Measurements from ENCODE around the gene RTP3. TPM values are rescaled to one million over a fixed set of nuclear protein-coding genes. Genes with fewer than 3 reads are reported as not detected.

The RTP3 gene
- total and polyA plus RNA-seq, 2 of the 4 experiments (the other 2 are of a cell fraction) = 0.18 to 0.26 TPM

- TF ChIP-seq CTCF (conservative IDR thresholded peaks at IDR 0.05; ENCODE audit: low read depth, low read length) (no peak), FOS (IDR thresholded peaks at IDR 0.05; ENCODE audit: low read depth, low read length) (no peak), BHLHE40 (IDR thresholded peaks at IDR 0.05; ENCODE audit: low read depth, low read length) (no peak), CHD1 (IDR thresholded peaks at IDR 0.05; ENCODE audit: low read depth, low read length) (no peak), SMC3 (IDR thresholded peaks at IDR 0.05; ENCODE audit: low read depth, low read length) (no peak)
These were observed 41.7 kb upstream of the RTP3 start (continued) for GRCh38 chr3:46456118-46456517.

- Histone ChIP-seq H2BK15ac (ENCODE audit: low read depth, low read length) (no peak overlapping the region), H3K36me3 (ENCODE audit: control insufficient read depth, insufficient read depth, low read length) (no peaks in the 10 kb centered on the region), H3K23ac (ENCODE audit: low read depth, low read length) (no peak overlapping the region), H2BK120ac (ENCODE audit: low read depth, low read length) (no peak overlapping the region), H2AFZ (replicated peaks; ENCODE audit: low read length, poor library complexity) (no peak overlapping the region), H3K4ac (ENCODE audit: low read depth, low read length) (no peak overlapping the region), H3K9me3 (ENCODE audit: control insufficient read depth, insufficient read depth, low read length) (0 out of 2 replicates have a peak, but pooled peaks cover 2% of the 10 kb centered on the region), H4K5ac (ENCODE audit: low read depth, low read length) (no peak overlapping the region), H2BK5ac (ENCODE audit: low read depth, low read length, poor library complexity, severe bottlenecking) (no peak overlapping the region), H3K9me1 (ENCODE audit: insufficient read depth, low read length) (no peaks in the 10 kb centered on the region; the same call in 1 of the 2 replicates), H2AK5ac (ENCODE audit: low read depth, low read length) (no peak overlapping the region), H3K79me1 (ENCODE audit: low read depth in 1 of 2, low read length in 2 of 2) (no peaks in the 10 kb centered on the region), H4K20me1 (ENCODE audit: insufficient read depth, low read length) (no peaks in the 10 kb centered on the region; the same call in 1 of the 2 replicates), H3K14ac (replicated peaks; ENCODE audit: low read depth, low read length) (no peak overlapping the region), H3K56ac (ENCODE audit: extremely low read depth, insufficient read depth, low read length) (no peak overlapping the region), H2AK9ac (replicated peaks; ENCODE audit: low read depth, low read length, poor library complexity) (no peak overlapping the region), H2BK20ac (ENCODE audit: low read depth, low read length) (no peak overlapping the region), H3K4me3 (ENCODE audit: insufficient read depth, low read depth, low read length) (no peak overlapping the region), H4K8ac (ENCODE audit: low read depth in 2 of 2, low read length in 2 of 2) (no peak overlapping the region), H3K27me3 (ENCODE audit: control insufficient read depth, insufficient read depth, low read length) (peaks cover 56% of the 10 kb centered on the region), H3K27ac (ENCODE audit: insufficient read depth, low read length) (no peak overlapping the region), H4K91ac (ENCODE audit: insufficient read depth, low read depth, low read length) (no peak overlapping the region), H3K4me1 (ENCODE audit: control insufficient read depth, insufficient read depth, low read length) (peaks cover 3% of the 10 kb centered on the region), H3K9ac (ENCODE audit: low read depth, low read length) (no peak overlapping the region), H3K18ac (ENCODE audit: low read depth, low read length) (no peak overlapping the region), H3K4me2 (ENCODE audit: low read depth, low read length) (no peak overlapping the region)
- no CpG with 5 or more reads among the region's 3 CpGs for WGBS, 2 experiments (ENCODE audit: extremely low coverage in 2 of 2, insufficient read length in 1 of 2)
- ChIA-PET POLR2A (ENCODE audit: unreplicated experiment) (no interaction called here), CTCF (no interaction called here)
- dilution Hi-C loops (cut with HindIII; ENCODE audit: low sequenced_read_pairs, unreplicated experiment) (no loop called here), intact Hi-C loops (cut with micrococcal nuclease) (no loop called here), in situ Hi-C loops (cut with MboI; ENCODE audit: low sequenced_read_pairs) (no loop called here)
- DNase-seq (no peak), ATAC-seq (ENCODE audit: low read depth) (no peak)
- BruUV-seq (replicated peaks) = no TSS peak
- TF ChIP-seq ELK1 (IDR thresholded peaks at IDR 0.05; ENCODE audit: borderline replicate concordance, low read depth, low read length) (no peak), RCOR1 (IDR thresholded peaks at IDR 0.05; ENCODE audit: insufficient replicate concordance, low read length) (no peak), CEBPB (IDR thresholded peaks at IDR 0.05; ENCODE audit: low read depth, low read length) (no peak), SMC3 (IDR thresholded peaks at IDR 0.05; ENCODE audit: low read depth, low read length) (no peak), CHD1 (IDR thresholded peaks at IDR 0.05; ENCODE audit: low read depth, low read length) (no peak), MAFK (IDR thresholded peaks at IDR 0.05; ENCODE audit: low read depth, low read length) (no peak), MAZ (IDR thresholded peaks at IDR 0.05; ENCODE audit: borderline replicate concordance, low read depth, low read length) (no peak), CTCF (conservative IDR thresholded peaks at IDR 0.05; ENCODE audit: low read depth, low read length) (no peak), POLR2A (IDR thresholded peaks at IDR 0.05; ENCODE audit: low read depth, low read length) (no peak), FOS (IDR thresholded peaks at IDR 0.05; ENCODE audit: low read depth, low read length) (no peak), MXI1 (IDR thresholded peaks at IDR 0.05; ENCODE audit: borderline replicate concordance, low read depth, low read length) (no peak)
These were observed 37.7 kb upstream of the RTP3 start for GRCh38 chr3:46460051-46460450.

Measured in IMR-90 (cell line).